KMS-11 (cell line): ENCODE results near the gene CLIP2.
"Not testable (repeated sequence)": the region's sequence is repeated elsewhere in the genome, so short reads cannot be mapped to it uniquely, and the experiment has no call there.

Source experiments
- H2AFZ ChIP-seq: fragments of 200-600 bp; sonication (generic); 2 replicates; pipeline ENCODE4 v1.6.1; 2016; ENCODE audit warnings: antibody characterized with exemption, mixed run types, low read depth
- H3K27ac ChIP-seq: fragments of 200-600 bp; sonication (generic); 2 replicates; pipeline ENCODE4 v1.6.1; 2016; ENCODE audit warnings: mild to moderate bottlenecking, mixed run types
- H3K27me3 ChIP-seq: fragments of 200-600 bp; sonication (generic); 2 replicates; pipeline ENCODE4 v1.6.1; 2017; ENCODE audit warnings: mild to moderate bottlenecking, low read depth, mixed run types, moderate library complexity; ENCODE audit not compliant: insufficient read depth
- H3K36me3 ChIP-seq: fragments of 200-600 bp; sonication (generic); 2 replicates; pipeline ENCODE4 v1.6.1; 2017; ENCODE audit warnings: mild to moderate bottlenecking, mixed run types; ENCODE audit not compliant: insufficient read depth
- H3K4me1 ChIP-seq: fragments of 200-600 bp; sonication (generic); 2 replicates; pipeline ENCODE4 v1.6.1; 2016; ENCODE audit warnings: mild to moderate bottlenecking, low read depth, mixed run types; ENCODE audit not compliant: poor library complexity, severe bottlenecking
- H3K4me2 ChIP-seq: fragments of 200-600 bp; sonication (generic); 2 replicates; pipeline ENCODE4 v1.7.0; 2016; ENCODE audit warnings: mild to moderate bottlenecking, mixed run types
- H3K4me3 ChIP-seq: fragments of 200-600 bp; sonication (generic); IDR thresholded peaks from 2 replicates; pipeline ENCODE4 v1.6.1; 2017; ENCODE audit warnings: low read depth, low read length, mixed read lengths; ENCODE audit not compliant: insufficient read depth
- H3K79me2 ChIP-seq: fragments of 200-600 bp; sonication (generic); 2 replicates; pipeline ENCODE4 v1.6.1; 2016; ENCODE audit warnings: low read depth, mixed run types; ENCODE audit not compliant: insufficient read depth
- H3K9ac ChIP-seq: fragments of 200-600 bp; sonication (generic); 2 replicates; pipeline ENCODE4 v1.6.1; 2016; ENCODE audit warnings: mild to moderate bottlenecking, mixed run types
- H4K20me1 ChIP-seq: fragments of 200-600 bp; sonication (generic); 2 replicates; pipeline ENCODE4 v1.6.1; 2016; ENCODE audit warnings: mild to moderate bottlenecking, mixed run types; ENCODE audit not compliant: insufficient read depth
- CTCF ChIP-seq: fragments of 200-600 bp; sonication (generic); conservative IDR thresholded peaks from 2 replicates; pipeline ENCODE4 v1.6.1; 2017; ENCODE audit warnings: low read depth, mild to moderate bottlenecking, antibody characterized with exemption, low read length, moderate library complexity, mixed read lengths

CLIP2 gene

GRCh38 chr7:74409571-74409970 lies 120.4 kb downstream of the CLIP2 start:
- Histone ChIP-seq H3K27me3 (peaks cover under 1% of the 10 kb centered on the region; the same call in 1 of the 2 replicates), H3K4me3 (no peak overlapping the region), H3K9ac (no peak overlapping the region), H3K4me2 (no peak overlapping the region), H3K79me2 (no peaks in the 10 kb centered on the region), H3K4me1 (no peaks in the 10 kb centered on the region), H3K27ac (no peak overlapping the region), H3K36me3 (no peaks in the 10 kb centered on the region), H2AFZ (no peak overlapping the region), H4K20me1 (no peaks in the 10 kb centered on the region)
- no peak for TF ChIP-seq CTCF

- H3K9ac ChIP-seq, result no peak overlapping the region
- no peaks in the 10 kb centered on the region for H3K79me2 ChIP-seq
- H3K4me3 ChIP-seq, result no peak overlapping the region
- H3K27ac ChIP-seq, result no peak overlapping the region
- H3K4me2 ChIP-seq, result no peak overlapping the region
- H4K20me1 ChIP-seq, result no peaks in the 10 kb centered on the region
- no peak overlapping the region for H2AFZ ChIP-seq
- H3K4me1 ChIP-seq, result no peaks in the 10 kb centered on the region
- H3K27me3 ChIP-seq, result no peaks in the 10 kb centered on the region
- H3K36me3 ChIP-seq, result no peaks in the 10 kb centered on the region
- no peak for TF ChIP-seq CTCF
Observed at GRCh38 chr7:74410772-74411171, 121.6 kb downstream of the CLIP2 start.

GRCh38 chr7:74411571-74411970 lies 122.4 kb downstream of the CLIP2 start:
- H3K27me3 ChIP-seq, H3K9ac ChIP-seq: not testable (repeated sequence)

GRCh38 chr7:74412056-74412455 lies 122.8 kb downstream of the CLIP2 start:
- H3K4me1 ChIP-seq, result no peaks in the 10 kb centered on the region
- H4K20me1 ChIP-seq, result no peaks in the 10 kb centered on the region
- TF ChIP-seq CTCF, result no peak
- no peak overlapping the region for H3K9ac ChIP-seq
- H2AFZ ChIP-seq, result no peak overlapping the region
- no peaks in the 10 kb centered on the region for H3K27me3 ChIP-seq
- no peak overlapping the region for H3K27ac ChIP-seq
- no peak overlapping the region for H3K4me2 ChIP-seq
- no peaks in the 10 kb centered on the region for H3K79me2 ChIP-seq
- H3K4me3 ChIP-seq, result no peak overlapping the region
- no peaks in the 10 kb centered on the region for H3K36me3 ChIP-seq

More at GRCh38 chr7:74411571-74411970, 122.4 kb downstream of the CLIP2 start:
- H2AFZ ChIP-seq, H3K4me3 ChIP-seq, H3K4me2 ChIP-seq, H4K20me1 ChIP-seq, H3K79me2 ChIP-seq, H3K4me1 ChIP-seq, H3K36me3 ChIP-seq, H3K27ac ChIP-seq: not testable (repeated sequence)

- Histone ChIP-seq H2AFZ (no peak overlapping the region), H3K36me3 (no peaks in the 10 kb centered on the region), H4K20me1 (no peaks in the 10 kb centered on the region), H3K4me3 (no peak overlapping the region), H3K4me2 (no peak overlapping the region), H3K27me3 (no peaks in the 10 kb centered on the region), H3K4me1 (no peaks in the 10 kb centered on the region), H3K79me2 (no peaks in the 10 kb centered on the region), H3K9ac (no peak overlapping the region), H3K27ac (no peak overlapping the region)
- no peak for TF ChIP-seq CTCF
Observed at GRCh38 chr7:74412603-74413002, 123.4 kb downstream of the CLIP2 start.

GRCh38 chr7:74414595-74415333 lies 125.6 kb downstream of the CLIP2 start:
- not testable (repeated sequence) for H3K4me1 ChIP-seq, H3K27me3 ChIP-seq, H3K4me2 ChIP-seq, H4K20me1 ChIP-seq, H3K79me2 ChIP-seq, H3K27ac ChIP-seq, H2AFZ ChIP-seq, H3K36me3 ChIP-seq, H3K9ac ChIP-seq, H3K4me3 ChIP-seq
